ENCODE results near the gene HOXA11.

GRCh38 chr7:27178366-27178765 is 6.7 kb downstream of the HOXA11 start:
- no peak for TF ChIP-seq CTCF (IDR thresholded peaks at IDR 0.05; ENCODE audit: low read depth, low read length)
- TF ChIP-seq MAX (IDR thresholded peaks at IDR 0.05; ENCODE audit: low read depth, low read length): no peak
- TF ChIP-seq POLR2A (IDR thresholded peaks at IDR 0.05; ENCODE audit: extremely low read depth, insufficient read length): no peak
- TF ChIP-seq MYC (IDR thresholded peaks at IDR 0.05; ENCODE audit: low read depth, low read length): no peak
